Parathyroid adenoma (tissue), 2 donors: ENCODE results near the gene DUOX2.

ENCODE experiments used
- H2AFZ ChIP-seq: fragments of 300-600 bp; sonication (generic); one replicate; pipeline ENCODE4 v1.7.0; 2017; ENCODE audit warnings: antibody characterized with exemption, mild to moderate bottlenecking
- H3K27ac ChIP-seq: fragments of 300-600 bp; sonication (generic); one replicate; pipeline ENCODE4 v1.7.0; 2017
- H3K27me3 ChIP-seq: fragments of 300-600 bp; sonication (generic); one replicate; pipeline ENCODE4 v1.7.0; 2017; ENCODE audit warnings: low read length; ENCODE audit not compliant: control insufficient read depth, insufficient read depth
- H3K36me3 ChIP-seq: fragments of 300-600 bp; sonication (generic); one replicate; pipeline ENCODE4 v1.7.0; 2017; ENCODE audit warnings: low read length; ENCODE audit not compliant: control insufficient read depth, insufficient read depth
- H3K4me1 ChIP-seq: fragments of 300-600 bp; sonication (generic); one replicate; pipeline ENCODE4 v1.7.0; 2017; ENCODE audit warnings: control low read depth
- H3K4me2 ChIP-seq: fragments of 300-600 bp; sonication (generic); one replicate; pipeline ENCODE4 v1.7.0; 2017; ENCODE audit warnings: low read length
- H3K4me3 ChIP-seq: fragments of 300-600 bp; sonication (generic); one replicate; pipeline ENCODE4 v1.7.0; 2017; ENCODE audit warnings: low read depth, low read length
- H3K79me2 ChIP-seq: fragments of 300-600 bp; sonication (generic); one replicate; pipeline ENCODE4 v1.7.0; 2017; ENCODE audit warnings: control low read depth
- H3K9ac ChIP-seq: fragments of 300-600 bp; sonication (generic); one replicate; pipeline ENCODE4 v1.7.0; 2017; ENCODE audit warnings: mild to moderate bottlenecking
- H3K9me3 ChIP-seq: fragments of 300-600 bp; sonication (generic); one replicate; pipeline ENCODE4 v1.7.0; 2017; ENCODE audit warnings: low read length; ENCODE audit not compliant: control insufficient read depth
- CTCF ChIP-seq: fragments of 300-600 bp; sonication (generic); IDR thresholded peaks from one replicate; pipeline ENCODE4 v1.7.0; 2017; ENCODE audit warnings: antibody characterized with exemption, mild to moderate bottlenecking
- donor health status: primary hyperparathyroidism.

The DUOX2 gene

GRCh38 chr15:45150997-45151396 lies 37.0 kb upstream of the DUOX2 start:
- Histone ChIP-seq H3K4me2 (no peak overlapping the region), H3K27ac (no peak overlapping the region), H3K4me3 (no peak overlapping the region), H3K9ac (no peak overlapping the region), H3K27me3 (no peaks in the 10 kb centered on the region), H3K79me2 (no peaks in the 10 kb centered on the region), H2AFZ (no peak overlapping the region), H3K4me1 (no peaks in the 10 kb centered on the region), H3K9me3 (no peaks in the 10 kb centered on the region), H3K36me3 (no peaks in the 10 kb centered on the region)
- no peak for TF ChIP-seq CTCF

- Histone ChIP-seq H3K36me3 (no peaks in the 10 kb centered on the region), H3K9ac (no peak overlapping the region)
- TF ChIP-seq CTCF, result no peak
These were observed 36.5 kb upstream of the DUOX2 start for GRCh38 chr15:45150481-45150880.

GRCh38 chr15:45149060-45149459 lies 35.1 kb upstream of the DUOX2 start:
- no peak for TF ChIP-seq CTCF
- Histone ChIP-seq H3K4me3 (no peak overlapping the region), H3K27ac (no peak overlapping the region), H3K36me3 (no peaks in the 10 kb centered on the region), H3K9ac (no peak overlapping the region), H3K4me2 (no peak overlapping the region), H3K79me2 (no peaks in the 10 kb centered on the region), H2AFZ (no peak overlapping the region), H3K4me1 (no peaks in the 10 kb centered on the region), H3K9me3 (no peaks in the 10 kb centered on the region), H3K27me3 (no peaks in the 10 kb centered on the region)

More at GRCh38 chr15:45150481-45150880, 36.5 kb upstream of the DUOX2 start:
- H3K9me3 ChIP-seq, result no peaks in the 10 kb centered on the region
- no peaks in the 10 kb centered on the region for H3K4me1 ChIP-seq
- H3K4me3 ChIP-seq, result no peak overlapping the region
- H3K4me2 ChIP-seq, result no peak overlapping the region
- H3K27me3 ChIP-seq, result no peaks in the 10 kb centered on the region
- H3K79me2 ChIP-seq, result no peaks in the 10 kb centered on the region
- no peak overlapping the region for H3K27ac ChIP-seq
- no peak overlapping the region for H2AFZ ChIP-seq

GRCh38 chr15:45148076-45149059 lies 34.4 kb upstream of the DUOX2 start:
- no peak overlapping the region for H3K27ac ChIP-seq
- H3K36me3 ChIP-seq, result no peaks in the 10 kb centered on the region
- no peak overlapping the region for H3K4me2 ChIP-seq
- no peaks in the 10 kb centered on the region for H3K27me3 ChIP-seq
- no peak overlapping the region for H3K4me3 ChIP-seq
- no peaks in the 10 kb centered on the region for H3K9me3 ChIP-seq
- no peak for TF ChIP-seq CTCF
- no peak overlapping the region for H2AFZ ChIP-seq
- H3K9ac ChIP-seq, result no peak overlapping the region
- H3K4me1 ChIP-seq, result no peaks in the 10 kb centered on the region
- H3K79me2 ChIP-seq, result no peaks in the 10 kb centered on the region
